ENCODE results near the gene STRIT1.

Gene STRIT1

GRCh38 chr3:155293516-155293915 lies at the start of gene STRIT1:
Gene STRIT1, minus strand, starts transcription at chr3:155293683.
- no peak for DNase-seq

DNA sequence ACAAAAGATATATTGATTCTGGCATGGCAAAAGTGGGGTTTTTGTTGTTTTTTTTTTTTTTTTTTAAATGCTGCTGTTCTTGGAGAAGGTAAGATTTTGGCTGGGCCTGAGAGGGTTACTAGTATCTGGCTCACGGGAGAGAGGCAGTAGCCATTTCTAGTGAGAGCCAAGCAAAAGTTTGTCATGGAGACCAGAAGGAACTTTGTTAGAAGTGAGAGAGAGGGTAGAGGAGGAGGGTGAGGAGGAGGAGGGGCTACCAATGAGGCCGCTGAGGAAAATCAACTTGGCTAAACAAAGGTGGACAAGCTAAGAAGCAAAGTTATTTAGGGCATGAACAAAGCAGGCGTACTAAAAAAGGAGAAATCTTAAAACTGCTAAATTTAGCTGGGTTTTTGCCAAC lies 48.9 kb upstream of the STRIT1 start:
- DNase-seq = no peak

DNA sequence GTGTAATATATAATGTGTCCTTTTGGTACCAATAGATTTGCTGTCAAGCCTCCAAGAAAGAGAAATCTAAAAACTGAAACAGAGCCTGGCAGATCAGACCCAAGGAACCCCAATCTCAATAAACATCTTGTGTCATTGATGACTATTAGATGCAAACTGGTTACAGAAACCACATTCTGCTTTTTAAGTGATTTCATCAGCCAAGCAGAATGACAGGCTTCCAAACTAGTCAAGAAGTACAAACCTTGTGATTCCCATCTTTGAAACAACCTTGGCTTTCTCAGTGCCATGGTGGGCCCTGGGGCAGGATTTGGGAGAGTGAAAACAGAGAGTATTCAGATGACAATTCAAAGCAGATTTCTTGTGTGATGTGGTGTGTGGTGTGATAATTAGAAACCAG lies 45.6 kb upstream of the STRIT1 start:
- no peak for DNase-seq

DNA sequence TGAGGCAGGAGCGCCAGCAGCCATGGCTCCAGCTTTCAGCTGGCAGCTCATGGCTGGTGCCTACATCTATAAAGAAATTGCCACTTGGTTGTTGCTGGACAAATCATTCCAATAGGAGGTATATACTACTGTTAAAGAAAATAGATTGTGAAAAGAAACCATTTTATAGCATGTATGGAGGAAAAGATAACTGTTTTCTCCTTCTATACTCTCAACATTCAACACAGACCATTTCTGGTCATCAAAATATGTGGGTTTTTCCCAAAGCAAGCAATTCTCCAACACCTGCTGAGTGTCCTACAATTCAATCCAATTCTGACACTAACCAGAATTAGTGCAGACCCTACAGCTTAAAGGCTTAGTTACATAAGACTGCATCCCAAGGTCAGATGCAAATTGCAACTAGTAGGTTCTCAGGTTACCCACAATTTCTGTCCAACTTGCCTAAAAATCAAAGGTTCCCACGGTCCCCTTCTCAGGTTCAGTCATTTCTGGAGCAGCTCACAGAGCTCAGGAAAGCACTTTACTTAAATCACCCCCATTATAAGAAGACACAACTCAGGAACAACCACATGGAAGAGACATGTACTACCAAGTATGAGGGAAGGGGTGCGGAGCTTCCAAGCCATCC lies 42.4 kb upstream of the STRIT1 start:
- no peak for DNase-seq

GRCh38 chr3:155334914-155335723 lies 41.6 kb upstream of the STRIT1 start:
- no peak for DNase-seq

DNA sequence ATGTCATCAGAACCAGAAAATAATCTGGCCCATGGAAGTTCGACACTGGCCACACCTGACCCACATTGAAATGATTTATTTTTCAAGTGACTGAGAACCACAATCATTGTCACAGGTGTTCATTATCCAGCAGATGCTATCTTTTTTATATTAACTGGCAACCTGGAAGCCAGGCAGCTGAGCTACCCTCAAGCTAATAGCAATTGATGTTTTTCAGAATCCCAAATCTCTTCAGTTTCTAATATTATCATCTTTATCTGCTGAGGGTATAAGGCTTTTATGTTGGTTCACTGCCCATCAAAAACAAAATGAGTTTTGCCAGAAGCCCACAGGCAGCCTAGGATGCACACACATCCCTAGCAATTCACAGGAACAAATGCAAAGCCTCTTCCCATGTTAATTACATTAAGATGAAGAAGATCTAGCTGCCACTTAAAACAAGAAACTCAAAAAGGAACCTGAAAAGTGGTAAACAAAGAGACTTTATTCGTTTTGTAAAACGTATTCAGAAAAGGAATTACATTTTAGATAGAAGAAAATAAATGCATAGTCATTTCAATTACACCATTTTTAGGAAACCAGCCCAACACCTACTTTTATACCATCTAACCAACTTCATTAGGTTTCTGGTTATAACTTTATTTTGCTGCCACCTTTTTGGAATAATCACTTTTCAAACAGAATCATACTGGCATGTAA lies 40.9 kb upstream of the STRIT1 start:
- no peak for DNase-seq

DNA sequence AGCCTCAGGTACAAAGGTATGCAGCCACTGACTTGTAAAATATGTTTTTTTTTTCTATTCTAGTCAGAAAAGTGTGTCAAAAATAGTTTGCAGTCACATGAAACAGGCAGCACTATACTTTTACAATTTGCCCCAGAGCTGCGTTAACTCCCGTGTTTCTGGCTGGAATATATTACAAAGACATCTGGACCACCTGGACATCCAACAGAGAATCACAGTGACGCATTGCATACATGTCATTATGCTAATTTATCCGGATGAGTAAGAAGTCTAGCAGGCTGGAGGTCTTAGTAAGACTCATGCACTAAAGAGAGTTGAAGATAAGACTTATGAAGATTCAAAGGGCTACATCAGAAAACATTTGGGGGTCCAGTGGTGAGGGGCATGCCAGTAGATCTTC lies 39.2 kb upstream of the STRIT1 start:
- no peak for DNase-seq

DNA sequence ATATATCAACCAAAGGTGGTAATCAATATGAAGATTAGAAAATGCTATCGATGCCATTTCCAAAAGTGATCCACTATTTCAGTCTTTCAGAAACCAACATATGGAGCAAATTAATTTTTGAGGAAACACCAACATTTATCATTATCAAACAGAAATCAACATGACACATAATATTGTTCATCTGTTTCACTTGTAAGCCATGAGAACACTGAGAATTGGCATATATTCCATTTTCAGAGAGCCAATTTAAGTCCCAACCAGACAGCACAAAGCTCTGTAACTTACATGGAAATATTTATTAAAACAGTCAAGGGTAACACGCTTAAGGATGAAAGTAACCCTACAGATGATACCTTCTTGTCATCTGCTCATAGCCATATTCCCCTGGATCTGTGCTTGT lies 37.6 kb upstream of the STRIT1 start:
- DNase-seq = no peak

- no peak for DNase-seq
Observed at GRCh38 chr3:155330370-155330769, 36.9 kb upstream of the STRIT1 start.

- no peak for DNase-seq
Observed at GRCh38 chr3:155329513-155330048, 36.1 kb upstream of the STRIT1 start.

DNA sequence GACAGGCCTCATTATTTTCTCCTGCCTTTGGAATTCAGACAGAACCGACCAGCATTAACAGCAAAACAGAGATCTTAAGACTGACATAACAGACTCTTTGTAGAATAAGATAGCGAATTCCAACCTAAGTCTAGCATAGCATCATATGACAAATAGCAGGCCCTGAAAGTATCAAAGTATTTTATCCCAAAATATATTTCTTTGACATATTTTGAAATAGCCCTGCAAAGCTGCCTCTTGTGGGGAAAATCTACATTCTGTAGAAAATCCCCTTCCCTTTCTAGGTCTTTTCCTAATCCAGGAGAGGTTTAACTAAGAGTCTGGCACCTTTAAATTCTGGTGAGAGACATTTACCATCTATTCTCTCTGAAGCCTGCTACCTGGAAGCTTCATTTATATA lies 34.4 kb upstream of the STRIT1 start:
- no peak for DNase-seq

DNA sequence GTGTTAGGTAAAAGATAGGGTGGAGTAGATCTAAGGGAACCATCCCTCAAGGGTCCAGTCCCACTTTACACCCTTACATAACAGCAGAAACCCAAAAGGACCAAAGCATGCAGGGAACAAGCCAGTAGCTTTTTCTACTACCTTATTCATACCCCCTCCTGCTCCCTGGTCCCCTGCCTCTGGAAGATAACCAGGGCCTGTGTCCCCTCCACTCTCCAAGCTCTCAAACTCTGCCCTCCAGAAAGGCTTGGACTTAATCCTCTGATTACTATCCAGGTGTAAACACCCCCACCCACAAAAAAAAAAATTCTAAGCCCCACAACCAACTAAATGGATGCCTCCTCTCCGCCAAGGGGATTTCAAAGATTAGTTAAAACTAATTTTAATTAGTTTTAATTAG lies 33.9 kb upstream of the STRIT1 start:
- DNase-seq = no peak

- DNase-seq = no peak
Observed at GRCh38 chr3:155326901-155327300, 33.4 kb upstream of the STRIT1 start.

DNA sequence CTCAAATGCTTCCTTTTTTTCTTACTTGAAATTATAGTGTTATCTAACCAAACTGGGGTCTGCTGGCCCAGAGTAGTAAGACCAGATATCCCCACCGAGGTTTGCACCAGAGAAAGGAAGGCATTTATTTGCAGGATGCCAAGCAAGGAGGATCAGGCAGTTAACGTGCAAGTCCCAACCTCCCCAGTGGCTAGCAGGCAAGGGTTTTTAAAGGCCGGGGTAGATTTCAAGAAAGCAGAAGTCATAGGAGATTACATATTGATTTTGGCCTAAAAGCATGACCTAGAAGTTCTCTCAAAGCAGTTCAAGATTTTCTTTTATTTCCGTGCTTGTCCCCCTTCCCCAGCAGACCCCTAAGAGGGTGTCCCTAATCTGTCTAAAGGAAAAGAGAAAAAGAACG lies 32.8 kb upstream of the STRIT1 start:
- no peak for DNase-seq

- no peak for DNase-seq
Observed at GRCh38 chr3:155325263-155325835, 31.9 kb upstream of the STRIT1 start.

GRCh38 chr3:155323063-155323666 lies 29.7 kb upstream of the STRIT1 start:
- DNase-seq = peak; percentile 40

DNA sequence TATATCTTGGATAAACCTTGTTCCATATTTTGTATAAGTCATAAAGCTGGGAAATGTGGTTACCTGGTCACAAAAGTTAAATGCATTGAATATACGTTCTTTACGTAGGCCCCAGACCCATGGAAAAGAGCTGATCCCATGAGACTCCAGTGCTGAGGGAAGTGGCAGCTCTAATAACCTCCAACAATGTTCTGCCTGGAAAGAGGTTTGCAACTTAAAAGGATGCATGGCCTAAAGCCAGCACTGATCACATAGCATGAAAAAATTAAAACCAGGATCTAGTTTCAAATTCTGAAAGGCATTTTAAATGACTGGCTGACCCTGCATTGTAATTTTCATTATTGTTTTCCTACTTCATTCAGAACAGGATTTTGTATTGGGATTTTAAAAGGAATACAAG lies 27.9 kb upstream of the STRIT1 start:
- DNase-seq = no peak

DNA sequence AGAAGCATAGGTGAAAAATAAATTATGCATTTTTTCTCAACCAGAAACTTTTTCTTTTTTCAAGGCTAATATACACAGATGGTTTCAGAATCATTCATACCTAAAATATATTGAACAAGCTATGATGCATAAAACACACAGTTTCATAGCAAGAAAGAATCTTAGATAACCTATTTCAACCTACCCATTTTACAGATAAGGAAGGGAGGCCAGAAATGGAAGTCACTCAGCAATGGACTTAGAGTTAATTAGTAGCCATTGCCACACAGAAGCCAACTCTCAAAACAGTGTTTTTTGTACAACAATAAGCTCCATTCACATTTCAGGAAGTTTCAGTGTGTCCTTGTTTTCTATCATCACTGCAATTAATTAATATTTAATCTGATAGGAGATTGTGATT lies 27.5 kb upstream of the STRIT1 start:
- DNase-seq = no peak

- no peak for DNase-seq
Observed at GRCh38 chr3:155318740-155319139, 25.3 kb upstream of the STRIT1 start.

DNA sequence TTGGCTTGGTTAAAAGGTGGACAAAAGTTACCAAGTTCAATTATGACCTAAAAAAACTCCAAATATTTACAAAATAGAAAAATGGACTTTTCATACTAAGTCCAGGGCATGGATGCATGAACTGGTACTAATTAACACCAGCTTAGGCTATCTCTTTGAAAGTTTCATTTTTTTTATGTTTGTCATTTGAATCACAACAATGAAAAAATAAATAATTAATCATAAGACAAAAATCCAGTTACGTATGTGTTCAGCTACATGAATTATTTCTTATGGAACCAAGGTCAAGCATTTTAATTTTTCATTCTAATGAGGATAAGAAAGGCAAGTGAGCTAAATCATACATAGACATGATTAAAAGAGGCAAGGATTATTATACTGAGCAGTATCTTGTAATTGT lies 23.7 kb upstream of the STRIT1 start:
- no peak for DNase-seq

GRCh38 chr3:155316426-155316825 lies 22.9 kb upstream of the STRIT1 start:
- DNase-seq = no peak

DNA sequence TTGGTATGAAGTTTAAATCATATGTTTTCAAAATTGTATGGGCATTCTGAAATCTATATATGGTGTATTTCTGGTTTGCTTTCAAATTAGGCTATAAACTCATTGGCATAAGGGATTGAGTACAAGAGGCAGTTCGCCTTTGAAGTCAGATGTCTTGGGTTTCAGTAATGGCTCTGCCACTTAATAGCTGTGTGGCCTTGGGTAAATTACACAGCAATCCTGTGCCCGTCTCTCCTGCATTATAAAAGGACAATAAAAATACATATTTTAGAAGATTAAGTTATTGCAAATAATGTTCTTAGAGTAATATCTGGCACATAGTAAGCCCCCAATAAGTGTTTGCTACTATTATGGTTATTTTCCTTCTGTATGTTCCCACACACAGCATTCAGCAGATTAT lies 20.4 kb upstream of the STRIT1 start:
- no peak for DNase-seq

DNA sequence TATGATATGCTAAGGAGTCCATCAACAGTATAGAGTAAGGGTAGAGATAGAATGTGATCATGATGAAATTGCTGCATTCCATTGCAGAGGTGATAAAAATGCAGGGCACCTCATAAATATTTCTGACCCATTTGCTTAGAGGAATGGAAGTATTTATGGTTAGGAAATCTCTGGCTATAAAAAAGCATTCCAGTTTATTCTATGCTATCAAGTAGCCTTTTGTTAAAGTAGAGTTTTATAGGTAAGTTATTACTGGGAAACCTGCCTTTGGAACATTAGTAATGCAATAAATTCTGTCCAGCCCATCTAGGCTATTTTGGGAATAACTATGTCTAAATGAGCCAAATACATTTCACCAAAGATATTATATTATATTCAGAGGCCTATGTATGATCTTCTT lies 19.8 kb upstream of the STRIT1 start:
- DNase-seq = no peak

Measured in NCI-H345 (cell line).